Loucy (cell line): Measurements from ENCODE around the gene NALCN.

Experiments
- H2AFZ ChIP-seq: fragments of 200-600 bp; sonication (generic); 2 replicates; pipeline ENCODE4 v1.6.0; 2016; ENCODE audit warnings: antibody characterized with exemption, mild to moderate bottlenecking, low read length, moderate library complexity
- H3F3A ChIP-seq: fragments of 200-600 bp; 2 replicates; pipeline ENCODE4 v1.6.0; 2016; ENCODE audit warnings: antibody characterized with exemption, low read depth, mild to moderate bottlenecking
- H3K27me3 ChIP-seq: fragments of 200-600 bp; sonication (generic); 2 replicates; pipeline ENCODE4 v1.6.1; 2014; ENCODE audit warnings: low read length, mild to moderate bottlenecking; ENCODE audit not compliant: insufficient read depth, poor library complexity, severe bottlenecking
- H3K36me3 ChIP-seq: fragments of 200-600 bp; sonication (generic); 2 replicates; pipeline ENCODE4 v1.6.1; 2016; ENCODE audit warnings: low read length; ENCODE audit not compliant: insufficient read depth
- H3K4me1 ChIP-seq: fragments of 200-600 bp; sonication (generic); 2 replicates; pipeline ENCODE4 v1.5.1; 2014; ENCODE audit warnings: low read length, mild to moderate bottlenecking; ENCODE audit not compliant: insufficient read depth, poor library complexity, severe bottlenecking
- H3K4me2 ChIP-seq: fragments of 200-600 bp; sonication (generic); 2 replicates; pipeline ENCODE4 v1.6.0; 2014; ENCODE audit warnings: antibody characterized with exemption, low read length, low read depth, mild to moderate bottlenecking; ENCODE audit not compliant: poor library complexity, severe bottlenecking
- H3K4me3 ChIP-seq: fragments of 200-600 bp; sonication (generic); 2 replicates; pipeline ENCODE4 v1.5.1; 2014; ENCODE audit warnings: low read length, mild to moderate bottlenecking, mixed read lengths; ENCODE audit not compliant: poor library complexity, severe bottlenecking
- H3K79me2 ChIP-seq: fragments of 200-600 bp; sonication (generic); 2 replicates; pipeline ENCODE4 v1.6.1; 2014; ENCODE audit warnings: low read length; ENCODE audit not compliant: insufficient read depth
- H3K9ac ChIP-seq: fragments of 200-600 bp; sonication (generic); 2 replicates; pipeline ENCODE4 v1.6.0; 2014; ENCODE audit warnings: mild to moderate bottlenecking, low read depth, low read length, moderate library complexity; ENCODE audit not compliant: poor library complexity, severe bottlenecking
- H3K9me2 ChIP-seq: fragments of 200-600 bp; sonication (generic); replicated peaks from 2 replicates; pipeline ENCODE4 v1.6.1; 2016; ENCODE audit warnings: low read depth, low read length, mixed read lengths
- H3K9me3 ChIP-seq: fragments of 200-600 bp; sonication (generic); 2 replicates; pipeline ENCODE4 v1.6.1; 2014; ENCODE audit warnings: mild to moderate bottlenecking, antibody characterized with exemption, low read length, low read depth; ENCODE audit not compliant: insufficient read depth
- H4K20me1 ChIP-seq: fragments of 200-600 bp; sonication (generic); 2 replicates; pipeline ENCODE4 v1.6.0; 2014; ENCODE audit warnings: antibody characterized with exemption, low read length, mild to moderate bottlenecking; ENCODE audit not compliant: insufficient read depth, poor library complexity, severe bottlenecking
- CTCF ChIP-seq: fragments of 200-600 bp; sonication (generic); conservative IDR thresholded peaks from 2 replicates; pipeline ENCODE4 v1.5.1; 2014; ENCODE audit warnings: mild to moderate bottlenecking, antibody characterized with exemption, low read length
- EZH2phosphoT487 ChIP-seq: fragments of 200-600 bp; IDR thresholded peaks from 2 replicates; pipeline ENCODE4 v1.6.1; 2018; ENCODE audit warnings: antibody characterized with exemption, mild to moderate bottlenecking, moderate library complexity, borderline replicate concordance

NALCN gene

GRCh38 chr13:101449790-101450748 lies 33.8 kb upstream of the NALCN start:
- H2AFZ ChIP-seq: no peak overlapping the region
- H3K79me2 ChIP-seq: no peaks in the 10 kb centered on the region
- no peaks in the 10 kb centered on the region for H4K20me1 ChIP-seq
- no peaks in the 10 kb centered on the region for H3F3A ChIP-seq
- no peaks in the 10 kb centered on the region for H3K27me3 ChIP-seq
- no peak overlapping the region for H3K4me3 ChIP-seq
- no peaks in the 10 kb centered on the region for H3K36me3 ChIP-seq
- H3K4me2 ChIP-seq: no peak overlapping the region
- H3K4me1 ChIP-seq: no peaks in the 10 kb centered on the region
- H3K9ac ChIP-seq: no peak overlapping the region
- no peaks in the 10 kb centered on the region for H3K9me2 ChIP-seq
- TF ChIP-seq CTCF (no peak), EZH2phosphoT487 (no peak)
- no peaks in the 10 kb centered on the region for H3K9me3 ChIP-seq

DNA sequence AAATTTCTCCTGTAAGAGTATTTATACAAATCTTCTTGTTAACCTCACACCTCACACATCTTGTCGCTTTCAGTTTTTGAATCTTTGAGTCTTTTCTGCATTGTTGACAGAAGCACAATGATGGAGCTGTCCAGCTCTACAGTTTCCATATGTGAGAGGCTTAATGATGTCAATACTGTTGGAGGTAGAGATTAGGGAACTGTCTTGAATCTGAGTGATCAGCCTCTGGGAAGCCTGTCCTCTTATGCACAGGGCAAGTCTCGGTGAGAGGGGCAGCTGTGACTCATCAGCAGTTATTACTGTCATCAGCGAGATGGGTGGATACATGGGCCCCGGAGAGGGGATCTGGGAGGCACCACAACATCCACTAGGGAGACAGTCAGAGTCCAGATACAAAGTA lies 31.5 kb upstream of the NALCN start:
- no peaks in the 10 kb centered on the region for H3K4me1 ChIP-seq
- no peaks in the 10 kb centered on the region for H4K20me1 ChIP-seq
- no peaks in the 10 kb centered on the region for H3K79me2 ChIP-seq
- no peaks in the 10 kb centered on the region for H3K9me3 ChIP-seq
- H3K9ac ChIP-seq: no peak overlapping the region
- H2AFZ ChIP-seq: no peak overlapping the region
- no peaks in the 10 kb centered on the region for H3K27me3 ChIP-seq
- no peak overlapping the region for H3K4me2 ChIP-seq
- TF ChIP-seq CTCF: no peak
- TF ChIP-seq EZH2phosphoT487: no peak
- H3K9me2 ChIP-seq: no peaks in the 10 kb centered on the region
- no peaks in the 10 kb centered on the region for H3F3A ChIP-seq
- no peak overlapping the region for H3K4me3 ChIP-seq
- H3K36me3 ChIP-seq: no peaks in the 10 kb centered on the region

DNA sequence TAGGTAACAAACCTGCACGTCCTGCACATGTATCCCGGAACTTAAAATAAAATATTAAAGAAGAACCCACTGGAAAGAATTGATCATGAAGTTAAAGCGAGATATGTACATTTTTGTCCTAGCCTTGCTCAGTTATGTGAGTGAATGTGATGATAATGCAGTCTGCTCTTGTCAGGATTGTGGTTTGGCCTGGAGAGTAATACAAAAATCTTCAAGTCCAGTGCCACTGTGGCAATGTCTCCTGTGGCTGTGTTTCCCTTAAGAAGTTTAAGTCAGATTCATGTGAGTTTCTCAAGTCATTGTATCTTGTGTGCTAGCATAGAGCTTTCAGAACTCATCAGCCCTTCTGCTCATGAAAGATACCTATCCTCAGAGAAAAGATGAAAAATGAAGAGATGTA lies 18.2 kb upstream of the NALCN start:
- Histone ChIP-seq H2AFZ (no peak overlapping the region), H3K79me2 (no peaks in the 10 kb centered on the region), H3K9me2 (no peaks in the 10 kb centered on the region), H3K9ac (no peak overlapping the region), H3F3A (no peaks in the 10 kb centered on the region), H3K4me3 (no peak overlapping the region), H3K4me2 (no peak overlapping the region), H3K4me1 (no peaks in the 10 kb centered on the region), H4K20me1 (no peaks in the 10 kb centered on the region), H3K27me3 (no peaks in the 10 kb centered on the region), H3K9me3 (no peaks in the 10 kb centered on the region; the same call in 1 of the 2 replicates), H3K36me3 (no peaks in the 10 kb centered on the region)
- no peak for TF ChIP-seq EZH2phosphoT487
- no peak for TF ChIP-seq CTCF
